HPDE6-E6E7 (cell line): Measurements from ENCODE around the gene CRYL1.

ENCODE experiments used
- DNase-seq: peaks from one replicate; pipeline ENCODE4 v3.0.0; 2011; ENCODE audit warnings: missing footprints; ENCODE audit errors: extremely low spot score

Gene CRYL1

DNA sequence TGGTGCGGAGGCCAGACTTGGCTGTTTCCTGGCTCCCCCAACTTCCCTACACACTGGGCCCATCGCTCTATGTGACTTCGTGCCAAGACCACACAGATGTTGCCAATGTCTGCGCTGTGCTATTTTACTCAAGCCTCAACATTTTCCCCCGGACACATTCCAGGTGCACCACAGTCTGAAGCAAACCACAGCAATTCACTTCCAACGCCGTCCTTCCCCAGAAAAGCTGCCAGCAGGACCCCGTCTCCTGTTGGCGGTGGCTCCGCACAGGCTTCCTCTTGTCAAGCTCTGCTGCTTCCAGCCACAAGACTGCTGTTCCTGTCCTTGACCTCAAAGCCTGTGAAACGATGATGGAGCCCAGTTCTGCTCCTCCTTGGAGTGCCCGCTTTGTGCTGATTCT lies 100.7 kb downstream of the CRYL1 start:
- DNase-seq = no peak

DNA sequence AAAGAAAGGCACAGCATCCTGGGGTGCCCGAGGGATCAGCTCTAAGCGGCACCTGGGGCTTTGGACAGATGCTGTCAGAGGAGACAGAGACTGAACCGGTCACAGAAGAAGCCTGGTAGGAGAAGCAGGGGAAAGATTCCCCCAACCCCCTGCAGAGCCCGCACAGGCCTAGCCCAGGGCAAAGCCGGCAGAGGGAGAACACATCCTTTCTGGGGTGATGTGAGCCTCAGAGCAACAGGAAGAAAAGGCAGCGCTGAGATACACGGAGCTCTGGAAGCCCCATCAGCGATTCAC lies 101.2 kb downstream of the CRYL1 start:
- DNase-seq = no peak

DNA sequence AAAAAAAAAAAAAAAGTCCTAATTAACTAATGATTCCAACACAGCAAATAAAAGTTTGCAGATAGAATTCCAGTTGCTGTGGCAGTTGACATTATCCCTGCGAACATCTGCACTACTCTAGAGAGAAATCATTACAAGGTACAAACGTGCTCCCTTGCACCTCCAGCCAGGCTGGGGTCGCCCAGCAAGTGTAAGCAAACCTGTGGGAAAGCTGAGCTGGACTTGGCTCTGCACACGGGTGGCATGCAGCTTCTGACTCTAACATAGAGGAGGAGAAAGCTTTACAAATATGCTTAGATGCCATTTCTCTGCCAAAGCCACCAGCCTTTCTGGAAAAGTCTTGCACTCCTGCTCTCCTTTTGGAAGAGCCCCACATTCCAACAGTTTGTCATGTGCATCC lies 103.3 kb downstream of the CRYL1 start:
- no peak for DNase-seq

DNA sequence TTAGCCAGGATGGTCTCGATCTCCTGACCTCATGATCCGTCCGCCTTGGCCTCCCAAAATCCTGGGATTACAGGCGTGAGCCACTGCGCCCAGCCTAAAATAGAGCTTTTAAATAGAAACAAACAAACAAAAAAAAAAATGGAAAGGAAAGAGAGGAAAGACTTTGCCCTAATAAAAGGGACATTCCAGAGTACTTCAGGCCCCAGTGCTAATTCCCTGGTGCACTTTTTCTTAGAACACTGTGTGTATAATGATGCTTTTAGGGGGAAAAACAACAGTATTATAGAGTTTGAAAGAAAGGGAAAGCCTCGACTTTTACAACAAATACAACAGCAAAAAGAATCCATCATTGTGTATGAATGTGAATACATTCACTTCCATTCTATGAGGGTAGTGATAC lies 104.7 kb downstream of the CRYL1 start:
- no peak for DNase-seq

DNA sequence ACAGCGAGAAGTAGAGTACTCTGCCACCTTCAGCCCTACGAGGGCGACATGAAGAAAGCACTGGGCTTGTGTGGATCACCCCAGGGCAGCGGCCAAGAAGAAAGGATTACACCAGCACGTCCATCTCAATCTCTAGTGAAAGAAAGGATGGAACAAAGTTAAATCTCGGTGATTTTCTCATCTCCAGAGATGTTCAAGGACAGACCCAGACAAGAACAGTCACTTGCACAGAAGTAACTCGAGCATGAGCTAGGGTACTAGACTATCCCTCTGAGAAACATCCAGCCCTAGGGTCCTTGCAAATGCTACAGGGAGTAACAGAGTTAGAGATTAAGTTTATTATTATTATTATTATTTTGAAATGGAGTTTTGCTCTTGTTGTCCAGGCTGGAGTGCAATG lies 106.7 kb downstream of the CRYL1 start:
- no peak for DNase-seq

DNA sequence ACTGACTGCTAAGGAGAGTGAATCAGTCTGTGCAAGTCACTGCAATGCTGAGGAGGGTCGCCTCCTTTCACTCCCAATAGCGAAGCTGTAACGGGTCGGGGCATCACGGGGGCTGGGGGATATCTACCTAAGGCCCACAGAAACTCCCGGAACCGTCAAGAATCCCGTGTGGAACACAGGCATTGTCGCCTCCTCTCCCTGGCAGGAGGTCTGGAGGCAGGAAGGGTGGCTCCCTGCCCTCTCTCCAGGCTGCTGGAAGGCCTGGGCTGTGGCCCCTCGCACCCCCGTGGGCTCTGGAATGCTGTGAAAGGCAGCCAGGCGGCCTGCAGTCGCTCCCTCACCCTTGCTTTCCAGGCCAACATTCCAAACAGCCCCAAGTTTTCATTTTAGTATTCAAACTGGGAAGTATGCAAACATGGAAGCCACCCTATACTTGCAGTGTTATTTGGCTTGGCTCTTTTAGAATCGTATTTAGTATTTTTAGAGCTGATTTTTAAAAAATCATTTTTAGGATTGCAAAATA lies 109.4 kb downstream of the CRYL1 start:
- no peak for DNase-seq

DNA sequence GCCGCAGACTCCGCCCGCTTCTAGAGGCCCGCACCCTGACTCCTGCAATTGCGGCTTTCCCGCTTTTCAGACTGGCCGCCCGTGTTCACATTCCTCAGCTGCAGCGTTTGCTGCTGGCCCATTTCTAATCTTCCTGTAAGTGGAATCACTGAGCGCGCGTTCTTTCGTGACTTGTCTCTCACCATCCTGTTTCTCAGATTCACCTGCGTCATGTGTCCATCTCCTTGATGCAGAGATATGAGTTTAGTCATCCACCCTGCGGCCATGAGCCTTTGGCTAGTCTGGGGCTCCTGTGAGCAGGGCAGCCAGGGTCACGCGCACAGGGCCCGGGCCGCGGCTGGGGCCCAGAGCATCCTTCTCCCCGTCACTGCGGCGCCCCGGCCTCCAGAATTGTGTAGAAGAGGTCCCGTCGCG lies 110.0 kb downstream of the CRYL1 start:
- DNase-seq = no peak

DNA sequence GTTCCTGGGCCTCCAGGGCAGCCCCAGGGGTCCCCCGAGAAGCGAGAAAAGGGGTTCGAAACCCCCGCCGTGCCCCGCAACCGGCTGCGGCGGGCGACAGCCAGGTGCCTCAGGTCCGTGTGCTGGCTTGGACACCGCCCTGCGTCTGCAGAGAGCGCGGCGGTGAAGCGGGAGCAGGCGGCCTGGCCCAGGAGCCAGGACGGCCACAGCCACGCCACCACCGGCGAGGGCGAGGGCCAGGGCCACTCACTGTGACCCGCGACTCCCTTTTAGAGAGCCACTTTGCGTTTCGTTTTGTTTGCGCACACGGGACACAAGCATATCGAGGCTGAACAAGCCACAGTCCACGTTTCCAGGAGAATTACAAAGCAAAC lies 110.4 kb downstream of the CRYL1 start:
- DNase-seq = no peak

DNA sequence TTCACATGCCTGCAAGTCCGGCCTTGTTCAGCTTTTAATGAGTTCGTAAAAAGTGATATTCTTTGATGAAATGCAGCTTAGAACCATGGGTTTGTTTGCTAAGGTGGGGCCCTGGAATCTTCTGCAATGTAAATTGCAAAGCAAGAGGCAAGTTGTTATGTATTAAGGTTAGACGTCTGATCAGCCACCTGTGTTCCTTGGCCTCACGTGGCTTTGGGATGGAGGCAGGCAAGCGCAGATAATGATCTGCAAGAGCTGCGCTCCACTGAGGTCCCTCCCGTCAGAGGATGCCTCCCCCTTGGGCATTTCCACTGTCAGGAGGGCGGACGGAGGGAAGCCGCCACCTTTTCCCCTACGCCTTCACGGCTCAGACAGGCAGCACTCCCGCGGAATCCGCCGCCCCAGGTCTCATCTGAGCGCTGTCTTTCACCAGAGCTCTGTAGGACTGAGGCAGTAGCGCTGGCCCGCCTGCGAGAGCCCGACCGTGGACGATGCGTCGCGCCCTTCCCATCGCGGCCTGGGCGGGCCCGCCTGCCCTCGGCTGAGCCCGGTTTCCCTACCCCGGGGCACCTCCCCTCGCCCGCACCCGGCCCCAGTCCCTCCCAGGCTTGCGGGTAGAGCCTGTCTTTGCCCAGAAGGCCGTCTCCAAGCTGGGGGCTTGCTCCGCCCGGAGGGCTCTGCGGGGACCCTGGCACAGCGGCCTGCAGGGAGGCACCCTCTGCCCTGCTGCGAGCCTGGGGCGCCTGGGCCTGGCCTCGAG lies 110.9 kb downstream of the CRYL1 start:
- DNase-seq = no peak

DNA sequence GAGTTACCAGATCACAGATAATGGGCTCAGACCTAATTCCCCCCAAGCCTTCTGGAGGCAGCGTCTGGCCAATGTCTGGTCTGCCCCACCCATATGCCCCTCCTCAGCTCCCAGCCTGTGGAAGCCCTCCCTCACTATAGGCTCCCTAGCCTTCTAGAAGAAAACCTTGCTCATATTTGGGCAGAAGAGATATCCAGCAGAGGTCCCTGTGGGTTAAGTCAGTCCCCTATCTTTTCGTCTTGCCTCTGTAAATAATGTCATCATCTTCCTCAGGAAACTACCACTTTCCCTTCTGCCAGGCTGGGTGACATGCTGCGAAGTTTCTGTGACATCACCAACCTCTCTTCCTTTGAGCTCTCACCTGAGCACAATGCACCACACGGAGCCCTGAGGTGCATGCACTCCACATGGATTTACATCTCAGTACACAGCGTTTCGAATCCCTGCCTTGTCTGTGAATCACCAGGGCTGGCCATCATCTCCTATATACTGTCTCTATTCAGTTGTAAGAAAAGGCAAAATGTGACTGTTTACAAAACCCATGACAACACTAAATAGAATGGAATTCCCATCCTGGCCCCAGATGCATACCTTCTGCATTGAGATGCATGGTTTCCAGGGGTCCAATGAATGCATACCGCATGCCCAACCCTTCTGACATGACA lies 112.8 kb downstream of the CRYL1 start:
- no peak for DNase-seq

DNA sequence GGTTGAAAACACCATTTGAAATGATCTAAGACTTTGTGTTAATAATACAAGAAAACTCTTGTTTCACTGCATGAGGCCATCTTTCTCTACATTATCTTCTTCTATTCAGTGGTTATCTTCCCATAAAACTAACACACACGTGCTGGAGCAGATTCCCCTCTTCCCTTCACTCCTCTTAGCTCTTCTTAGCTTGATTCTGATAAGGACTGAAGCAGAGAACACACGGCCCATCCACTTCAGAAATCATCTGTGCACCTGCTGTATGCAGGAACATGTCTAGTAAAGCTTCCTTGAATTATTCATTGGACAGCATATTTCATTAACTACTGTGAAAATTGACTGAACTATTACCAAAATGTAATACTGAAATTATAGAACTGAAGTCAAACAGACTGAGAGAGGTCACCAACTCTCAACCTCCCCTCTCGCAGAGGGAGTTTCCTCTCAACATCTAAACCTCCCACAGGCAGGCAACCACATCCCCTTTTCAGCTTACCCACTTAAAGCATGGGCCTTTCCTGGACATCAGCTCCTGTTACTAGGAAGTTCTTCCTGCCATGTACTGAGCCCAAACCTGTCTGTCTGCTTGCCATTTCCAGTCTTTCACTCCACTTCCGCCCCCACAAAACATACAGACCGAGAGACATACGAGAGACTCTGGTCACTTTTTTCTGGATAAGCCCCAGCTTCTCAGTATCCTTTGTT lies 113.9 kb downstream of the CRYL1 start:
- DNase-seq = no peak

DNA sequence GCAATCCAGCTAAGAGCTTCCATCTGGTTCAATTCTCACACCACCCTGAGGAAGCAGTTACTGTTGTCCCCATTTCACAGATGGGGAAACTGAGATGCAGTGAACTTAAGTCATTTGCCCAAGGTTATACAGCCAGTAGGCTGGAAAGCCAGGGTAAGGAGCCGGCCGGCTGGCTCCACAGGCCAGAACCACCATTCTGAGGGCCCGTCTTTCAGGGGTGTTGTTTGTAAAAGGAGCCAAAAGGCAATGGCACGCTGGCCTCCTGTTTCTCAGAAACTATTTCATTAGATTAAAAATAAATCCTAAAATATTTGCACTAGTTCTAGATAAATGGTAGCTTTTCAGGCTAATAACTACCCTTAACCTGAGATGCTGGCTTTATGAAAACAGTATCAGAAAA lies 114.9 kb downstream of the CRYL1 start:
- no peak for DNase-seq

DNA sequence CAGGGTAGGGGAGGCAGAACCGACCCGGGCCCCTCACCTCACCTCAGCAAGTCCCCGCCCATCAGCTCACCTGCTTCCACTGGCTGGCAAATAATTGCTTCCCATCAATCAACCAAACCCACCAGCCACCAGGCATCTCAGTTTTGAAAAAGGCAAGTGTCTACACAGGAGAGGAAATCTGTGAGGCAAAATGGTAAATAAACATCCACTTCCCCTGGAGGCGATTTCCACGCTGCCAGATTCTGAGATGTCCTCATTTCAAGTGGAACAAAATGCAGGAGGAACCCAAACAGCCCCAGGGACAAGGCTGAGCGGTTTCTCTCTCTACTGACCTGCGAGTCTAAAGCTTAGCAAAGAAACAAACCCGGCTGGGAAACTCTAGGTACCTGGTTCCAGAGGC lies 117.5 kb downstream of the CRYL1 start:
- no peak for DNase-seq

DNA sequence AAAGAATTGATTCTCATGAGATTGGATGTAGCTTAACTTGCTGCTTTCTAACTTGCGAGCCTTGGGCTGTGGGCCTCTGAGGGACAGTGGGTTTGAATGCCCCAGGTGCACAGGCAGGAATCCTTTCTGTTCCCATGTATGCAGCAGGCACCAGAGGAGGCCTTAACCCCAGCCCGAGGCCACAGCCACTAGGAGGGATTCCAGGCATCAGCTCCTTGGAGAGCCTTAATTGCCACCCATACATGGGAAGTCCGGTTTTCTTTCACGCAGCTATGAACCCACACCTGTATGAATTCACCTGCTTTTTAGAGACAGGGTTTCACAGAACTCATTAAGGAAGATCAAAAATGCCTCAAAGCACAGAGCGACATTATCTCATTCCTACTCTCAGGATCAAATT lies 117.9 kb downstream of the CRYL1 start:
- no peak for DNase-seq

DNA sequence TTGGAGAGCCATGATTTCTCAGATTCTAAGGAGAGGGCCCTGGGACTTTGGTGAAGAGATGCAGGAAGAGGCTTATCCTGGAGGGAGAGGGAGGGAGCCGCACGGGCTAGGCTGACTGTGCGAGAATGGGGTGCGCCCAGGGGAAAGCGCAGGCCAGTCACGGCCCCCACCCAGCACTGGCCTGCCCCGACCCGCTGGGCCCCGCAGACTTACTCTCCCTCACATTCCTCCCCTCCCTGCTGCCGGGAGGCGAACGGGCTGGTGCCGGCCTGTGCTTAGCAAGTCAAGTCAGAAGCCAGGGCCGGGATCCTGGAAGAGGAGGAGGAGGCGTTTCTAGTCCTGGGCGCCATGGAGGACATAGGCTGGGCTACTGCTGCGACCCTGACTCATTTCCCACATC lies 120.0 kb downstream of the CRYL1 start:
- peak; percentile 46 for DNase-seq

DNA sequence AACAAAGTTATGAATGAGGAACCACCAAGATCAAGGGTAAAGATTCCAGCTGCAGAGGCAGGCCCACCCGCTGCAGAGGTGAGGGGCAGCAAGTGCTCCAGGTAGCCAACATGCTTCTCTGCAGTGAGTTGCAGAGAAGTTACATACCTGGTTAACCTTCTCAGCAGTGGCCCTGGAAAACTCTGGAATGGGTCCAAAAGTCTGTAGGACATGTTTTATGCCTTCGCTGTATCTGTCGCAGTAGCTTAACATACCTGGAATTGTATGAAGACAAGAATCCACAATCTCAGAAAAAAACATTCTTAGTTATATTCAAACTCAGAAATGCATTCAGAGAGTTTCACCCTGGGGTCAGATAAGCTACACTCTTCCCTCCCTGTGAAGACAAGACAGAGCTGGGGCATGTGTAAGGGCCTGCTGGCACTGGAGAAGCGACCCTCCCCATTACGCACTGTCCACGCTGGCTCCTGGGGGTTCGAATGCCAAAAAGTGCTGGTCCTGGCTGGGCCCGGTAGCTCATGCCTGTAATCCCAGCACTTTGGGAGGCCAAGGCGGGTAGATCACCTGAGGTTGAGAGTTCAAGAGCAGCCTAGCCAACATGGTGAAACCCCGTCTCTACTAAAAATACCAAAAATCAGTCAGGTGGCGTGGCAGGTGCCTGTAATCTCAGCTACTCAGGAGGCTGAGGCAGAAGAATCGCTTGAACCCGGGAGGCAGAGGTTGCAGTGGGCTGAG lies 121.0 kb downstream of the CRYL1 start:
- no peak for DNase-seq

DNA sequence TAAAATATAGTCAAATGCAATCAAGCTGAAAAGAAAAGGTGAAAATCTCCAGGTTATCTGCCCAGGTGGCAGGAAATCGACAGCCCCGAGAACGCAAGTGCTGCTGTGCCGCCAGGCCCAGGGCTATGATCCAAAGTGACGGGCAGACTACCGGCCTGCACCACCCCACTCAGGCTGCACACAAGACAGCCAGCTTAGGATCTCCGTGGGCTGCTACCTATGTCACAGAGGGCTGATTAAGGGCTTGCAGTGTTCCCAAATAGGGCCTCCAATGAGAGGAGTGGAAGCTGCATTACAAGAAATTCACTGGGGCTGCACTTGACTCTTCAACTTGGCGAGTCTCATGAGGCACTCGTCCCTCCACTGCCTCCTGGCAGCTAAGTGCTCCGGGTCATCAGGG lies 121.8 kb downstream of the CRYL1 start:
- DNase-seq = no peak

DNA sequence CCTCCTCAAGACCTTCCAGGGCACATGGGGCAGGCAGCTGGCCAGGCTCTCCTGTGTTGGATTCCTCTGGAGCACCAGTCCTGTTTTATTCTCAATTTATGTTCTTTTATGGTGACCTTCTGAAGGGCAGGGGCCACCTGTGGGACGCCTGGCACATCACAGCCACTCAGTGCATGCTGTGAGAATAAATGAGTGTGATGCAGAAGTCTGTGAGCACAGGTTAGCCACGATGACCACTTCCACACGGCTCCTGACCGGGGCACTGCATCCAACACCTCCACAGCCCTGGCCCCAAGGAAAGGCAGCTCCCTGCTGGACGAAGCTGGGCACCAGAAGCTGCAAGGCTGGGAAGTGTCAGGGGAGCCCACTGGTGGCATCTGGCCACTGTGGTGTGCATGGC lies 122.8 kb downstream of the CRYL1 start:
- no peak for DNase-seq

DNA sequence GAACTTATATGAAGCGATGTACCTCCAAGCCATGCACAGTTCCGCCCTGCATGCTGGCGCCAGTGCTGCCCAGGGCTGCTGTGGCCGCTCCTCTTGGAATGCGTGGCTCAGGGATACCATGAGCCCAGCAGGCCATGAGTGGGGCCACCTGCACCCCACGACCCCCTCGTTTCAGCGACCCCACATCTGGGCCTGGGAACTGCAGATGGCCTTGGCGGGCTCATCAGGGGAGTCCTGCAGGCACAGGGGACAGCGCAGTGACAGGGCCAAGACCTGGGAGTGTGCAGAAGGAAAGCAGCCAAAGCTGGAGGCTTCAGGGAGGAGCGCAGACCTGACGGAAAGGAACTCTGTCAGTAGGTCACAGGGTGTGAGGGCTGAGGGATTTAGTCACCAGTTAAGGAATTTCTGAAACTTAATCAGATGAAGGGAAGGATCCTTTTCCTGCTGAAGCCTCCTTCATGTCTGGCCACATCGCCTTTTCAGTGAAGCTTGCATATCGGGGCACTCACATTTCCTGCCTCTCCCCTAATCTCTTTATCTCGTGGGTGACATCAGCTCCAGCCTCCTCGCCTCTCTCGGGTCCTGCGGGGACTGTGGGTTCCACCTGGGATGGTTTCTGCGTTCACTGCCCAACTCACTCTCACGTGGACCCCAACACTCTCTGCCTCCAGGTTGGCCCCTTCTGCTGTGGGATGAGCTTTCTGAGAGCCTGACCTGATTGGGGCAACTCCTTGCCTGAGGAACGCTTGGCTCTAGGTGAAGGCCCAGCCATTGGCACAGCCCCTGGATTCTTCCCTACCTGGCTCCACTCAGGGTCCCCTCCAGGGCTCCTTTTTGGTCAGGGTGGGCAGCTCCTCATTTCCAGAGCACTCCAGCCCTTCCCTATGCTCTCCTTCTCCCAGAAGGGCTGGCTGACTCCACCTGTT lies 123.5 kb downstream of the CRYL1 start:
- peak; percentile 32 for DNase-seq

DNA sequence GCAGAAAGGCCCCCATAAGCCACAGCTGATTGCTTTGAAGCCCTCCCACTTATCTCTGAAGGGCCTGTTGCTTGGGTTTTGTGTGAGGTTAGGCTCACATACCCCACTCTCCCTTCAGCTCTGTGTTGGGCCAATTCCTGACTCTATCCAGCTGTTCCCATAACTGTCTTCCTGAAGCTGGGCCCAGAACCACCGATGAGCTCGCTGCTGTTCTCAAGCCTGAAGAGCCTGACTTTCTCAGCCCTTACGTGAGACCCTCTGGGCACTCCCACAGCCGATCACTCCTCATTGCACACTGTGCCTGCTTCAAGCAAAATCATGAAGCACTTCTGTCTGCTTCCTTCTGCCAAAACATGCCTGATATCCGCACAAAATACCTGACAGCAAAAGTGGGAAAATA lies 124.1 kb downstream of the CRYL1 start:
- no peak for DNase-seq

DNA sequence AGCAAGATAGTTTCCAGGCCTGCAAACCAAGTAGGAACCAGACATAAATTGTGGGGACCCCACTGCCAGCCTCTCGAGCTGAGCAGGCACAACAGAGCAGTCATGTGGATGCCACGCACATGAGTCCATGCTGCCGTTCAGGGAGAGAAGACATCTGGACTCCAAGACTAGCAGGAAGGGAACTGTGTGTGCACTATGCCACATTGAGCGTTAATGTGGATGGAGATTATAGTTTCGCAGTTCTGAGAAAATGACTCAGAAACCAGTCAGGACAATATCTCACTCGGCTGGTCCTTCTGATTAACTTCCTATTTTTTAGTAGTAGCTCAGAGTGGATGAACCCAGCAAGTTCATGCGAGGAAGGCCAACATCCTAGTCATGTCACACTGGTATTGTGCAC lies 124.9 kb downstream of the CRYL1 start:
- no peak for DNase-seq
